ENCODE data around the gene DYNLT2B.

DNA sequence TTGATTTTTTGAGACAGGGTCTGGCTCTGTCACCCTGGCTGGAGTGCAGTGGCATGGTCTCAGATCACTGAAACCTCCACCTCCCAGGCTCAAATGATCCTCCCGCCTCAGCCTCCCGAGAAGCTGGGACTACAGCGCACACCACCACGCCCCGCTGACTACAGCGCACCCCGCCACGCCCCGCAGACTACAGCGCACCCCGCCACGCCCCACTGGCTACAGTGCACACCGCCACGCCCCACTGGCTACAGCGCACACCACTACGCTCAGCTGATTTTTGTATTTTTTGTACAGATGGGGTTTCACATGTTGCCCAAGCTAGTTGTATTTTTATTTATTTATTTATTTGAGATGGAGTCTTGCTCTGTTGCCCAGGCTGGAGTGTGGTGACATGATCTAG, 66.1 kb downstream of the DYNLT2B start:
- no peak for TF ChIP-seq EZH2phosphoT487 (IDR thresholded peaks at IDR 0.05; ENCODE audit: insufficient read depth, low read depth)
- no peak for TF ChIP-seq EZH2 (IDR thresholded peaks at IDR 0.05; ENCODE audit: insufficient read depth, poor library complexity, severe bottlenecking)
